Loucy (cell line): ENCODE data around the gene PSME4.
A peak's percentile ranks its signal among the peaks of the same experiment; 100 is the strongest.
"Not testable (repeated sequence)": the region's sequence is repeated elsewhere in the genome, so short reads cannot be mapped to it uniquely, and the experiment has no call there.

Source experiments
- H2AFZ ChIP-seq: fragments of 200-600 bp; sonication (generic); 2 replicates; pipeline ENCODE4 v1.6.0; 2016; ENCODE audit warnings: antibody characterized with exemption, mild to moderate bottlenecking, low read length, moderate library complexity
- H3F3A ChIP-seq: fragments of 200-600 bp; 2 replicates; pipeline ENCODE4 v1.6.0; 2016; ENCODE audit warnings: antibody characterized with exemption, low read depth, mild to moderate bottlenecking
- H3K27me3 ChIP-seq: fragments of 200-600 bp; sonication (generic); 2 replicates; pipeline ENCODE4 v1.6.1; 2014; ENCODE audit warnings: low read length, mild to moderate bottlenecking; ENCODE audit not compliant: insufficient read depth, poor library complexity, severe bottlenecking
- H3K36me3 ChIP-seq: fragments of 200-600 bp; sonication (generic); 2 replicates; pipeline ENCODE4 v1.6.1; 2016; ENCODE audit warnings: low read length; ENCODE audit not compliant: insufficient read depth
- H3K4me1 ChIP-seq: fragments of 200-600 bp; sonication (generic); 2 replicates; pipeline ENCODE4 v1.5.1; 2014; ENCODE audit warnings: low read length, mild to moderate bottlenecking; ENCODE audit not compliant: insufficient read depth, poor library complexity, severe bottlenecking
- H3K4me2 ChIP-seq: fragments of 200-600 bp; sonication (generic); 2 replicates; pipeline ENCODE4 v1.6.0; 2014; ENCODE audit warnings: antibody characterized with exemption, low read length, low read depth, mild to moderate bottlenecking; ENCODE audit not compliant: poor library complexity, severe bottlenecking
- H3K4me3 ChIP-seq: fragments of 200-600 bp; sonication (generic); 2 replicates; pipeline ENCODE4 v1.5.1; 2014; ENCODE audit warnings: low read length, mild to moderate bottlenecking, mixed read lengths; ENCODE audit not compliant: poor library complexity, severe bottlenecking
- H3K79me2 ChIP-seq: fragments of 200-600 bp; sonication (generic); 2 replicates; pipeline ENCODE4 v1.6.1; 2014; ENCODE audit warnings: low read length; ENCODE audit not compliant: insufficient read depth
- H3K9ac ChIP-seq: fragments of 200-600 bp; sonication (generic); 2 replicates; pipeline ENCODE4 v1.6.0; 2014; ENCODE audit warnings: mild to moderate bottlenecking, low read depth, low read length, moderate library complexity; ENCODE audit not compliant: poor library complexity, severe bottlenecking
- H3K9me2 ChIP-seq: fragments of 200-600 bp; sonication (generic); replicated peaks from 2 replicates; pipeline ENCODE4 v1.6.1; 2016; ENCODE audit warnings: low read depth, low read length, mixed read lengths
- H3K9me3 ChIP-seq: fragments of 200-600 bp; sonication (generic); 2 replicates; pipeline ENCODE4 v1.6.1; 2014; ENCODE audit warnings: mild to moderate bottlenecking, antibody characterized with exemption, low read length, low read depth; ENCODE audit not compliant: insufficient read depth
- H4K20me1 ChIP-seq: fragments of 200-600 bp; sonication (generic); 2 replicates; pipeline ENCODE4 v1.6.0; 2014; ENCODE audit warnings: antibody characterized with exemption, low read length, mild to moderate bottlenecking; ENCODE audit not compliant: insufficient read depth, poor library complexity, severe bottlenecking
- CTCF ChIP-seq: fragments of 200-600 bp; sonication (generic); conservative IDR thresholded peaks from 2 replicates; pipeline ENCODE4 v1.5.1; 2014; ENCODE audit warnings: mild to moderate bottlenecking, antibody characterized with exemption, low read length
- EZH2phosphoT487 ChIP-seq: fragments of 200-600 bp; IDR thresholded peaks from 2 replicates; pipeline ENCODE4 v1.6.1; 2018; ENCODE audit warnings: antibody characterized with exemption, mild to moderate bottlenecking, moderate library complexity, borderline replicate concordance

Gene PSME4

DNA sequence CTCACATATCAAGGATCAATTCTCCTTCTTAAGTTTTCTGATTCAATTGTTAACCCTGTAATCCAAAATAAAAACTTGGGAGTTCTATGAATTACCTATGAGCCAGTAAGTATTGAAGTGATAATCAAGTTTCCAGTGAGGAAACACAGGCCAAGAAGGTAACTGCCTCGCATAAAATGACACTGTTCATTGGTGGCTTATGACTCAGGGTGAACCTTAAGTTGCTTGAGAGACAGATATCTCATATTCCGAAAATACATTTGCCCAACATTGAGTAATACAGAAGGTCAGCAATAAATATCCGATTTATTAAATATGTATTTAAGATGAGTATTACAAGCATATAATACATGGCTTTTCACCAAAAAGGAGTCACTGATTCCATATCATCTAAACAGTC is 31.9 kb downstream of the PSME4 start:
- Histone ChIP-seq H2AFZ (no peak overlapping the region), H4K20me1 (peaks cover 4% of the 10 kb centered on the region), H3K36me3 (peaks cover 76% of the 10 kb centered on the region), H3F3A (no peaks in the 10 kb centered on the region), H3K9ac (no peak overlapping the region), H3K4me2 (no peak overlapping the region), H3K4me3 (no peak overlapping the region), H3K9me3 (no peaks in the 10 kb centered on the region), H3K79me2 (0 out of 2 replicates have a peak, but pooled peaks cover 3% of the 10 kb centered on the region), H3K9me2 (no peaks in the 10 kb centered on the region), H3K27me3 (no peaks in the 10 kb centered on the region), H3K4me1 (no peaks in the 10 kb centered on the region)
- no peak for TF ChIP-seq EZH2phosphoT487
- TF ChIP-seq CTCF = no peak

DNA sequence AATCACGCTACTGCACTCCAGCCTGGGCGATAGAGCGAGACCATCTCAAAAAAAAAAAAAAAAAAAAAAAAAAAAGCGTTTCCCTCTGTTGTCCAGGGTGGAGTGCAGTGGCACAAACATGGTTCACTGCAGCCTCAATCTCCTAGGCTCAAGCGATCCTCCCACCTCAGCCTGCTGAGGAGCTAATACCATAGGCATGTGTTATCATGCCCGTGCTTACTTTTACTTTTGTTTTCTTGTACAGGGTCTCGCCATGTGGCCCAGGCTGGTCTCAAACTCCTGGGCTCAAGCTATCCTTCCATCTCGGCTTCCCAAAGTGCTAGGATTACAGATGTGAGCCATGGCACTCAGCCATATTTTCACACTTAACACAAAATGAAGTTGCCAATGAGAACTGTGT is 37.5 kb downstream of the PSME4 start:
- Histone ChIP-seq H3K9ac (no peak overlapping the region), H4K20me1 (no peaks in the 10 kb centered on the region), H3K4me3 (no peak overlapping the region), H3K36me3 (peaks cover 93% of the 10 kb centered on the region), H3K4me1 (no peaks in the 10 kb centered on the region), H3K9me2 (no peaks in the 10 kb centered on the region), H3K79me2 (no peaks in the 10 kb centered on the region), H2AFZ (no peak overlapping the region), H3K4me2 (no peak overlapping the region), H3F3A (no peaks in the 10 kb centered on the region), H3K9me3 (no peaks in the 10 kb centered on the region), H3K27me3 (no peaks in the 10 kb centered on the region)
- TF ChIP-seq EZH2phosphoT487 = no peak
- TF ChIP-seq CTCF = no peak

DNA sequence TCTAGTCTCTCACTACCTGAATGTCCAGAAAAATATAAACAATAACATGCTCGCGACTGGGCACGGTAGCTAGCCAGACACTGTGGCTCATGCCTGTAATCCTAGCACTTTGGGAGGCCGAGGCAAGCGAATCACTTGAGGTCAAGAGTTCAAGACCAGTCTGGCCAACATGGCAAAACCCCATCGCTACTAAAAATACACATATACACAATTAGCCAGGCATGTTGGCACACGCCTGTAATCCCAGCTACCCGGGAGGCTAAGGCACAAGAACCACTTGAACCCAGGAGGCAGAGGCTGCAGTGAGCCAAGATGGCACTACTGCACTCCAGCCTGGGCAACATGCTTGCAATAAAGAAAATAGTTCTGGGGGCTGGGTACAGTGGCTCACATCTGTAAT is 44.5 kb downstream of the PSME4 start:
- H2AFZ ChIP-seq, H3K9me2 ChIP-seq, H3K9me3 ChIP-seq, H3K27me3 ChIP-seq, H3K4me2 ChIP-seq, H3K4me3 ChIP-seq, H3K9ac ChIP-seq, H3K4me1 ChIP-seq, H3K79me2 ChIP-seq, H3F3A ChIP-seq, H4K20me1 ChIP-seq: not testable (repeated sequence)
- peaks cover 89% of the 10 kb centered on the region for H3K36me3 ChIP-seq

- TF ChIP-seq EZH2phosphoT487 (no peak), CTCF (no peak)
- no peak overlapping the region for H2AFZ ChIP-seq
- peak overlapping the region; percentile 53 for H3K9ac ChIP-seq
- H3K4me1 ChIP-seq = peaks cover 10% of the 10 kb centered on the region
- H3K9me2 ChIP-seq = no peaks in the 10 kb centered on the region
- no peaks in the 10 kb centered on the region for H4K20me1 ChIP-seq
- no peaks in the 10 kb centered on the region for H3K27me3 ChIP-seq
- H3K36me3 ChIP-seq = peaks cover 46% of the 10 kb centered on the region
- H3F3A ChIP-seq = no peaks in the 10 kb centered on the region
- H3K79me2 ChIP-seq = no peaks in the 10 kb centered on the region
- peak overlapping the region; percentile 61 for H3K4me2 ChIP-seq
- no peaks in the 10 kb centered on the region for H3K9me3 ChIP-seq
- H3K4me3 ChIP-seq = peak overlapping the region; percentile 27
Measured at GRCh38 chr2:53913721-53914120, 57.1 kb downstream of the PSME4 start.
